Naive thymus-derived CD4-positive, alpha-beta T cell (primary cell): ENCODE results near the gene ZC3H18. TPM values are rescaled to one million over a fixed set of nuclear protein-coding genes. Genes with fewer than 3 reads are reported as not detected.

Source experiments
- ATAC-seq: fragments of 150-1000 bp; cut with Tn5 transposase; 2 replicates; pipeline ENCODE4 v1.10.0; 2021; ENCODE audit warnings: mild to moderate bottlenecking, moderate library complexity
- CTCF ChIA-PET: fragments of 350-600 bp; sonication (Branson Sonifier 250); formaldehyde crosslinking; loops from one replicate; lab custom pipeline; 2021; ENCODE audit warnings: antibody characterized with exemption; lab: Charles Lee
- POLR2A ChIA-PET: fragments of 350-600 bp; sonication (Branson Sonifier 250); formaldehyde crosslinking; loops from one replicate; lab custom pipeline; 2021; ENCODE audit warnings: antibody characterized with exemption, inconsistent platforms; lab: Charles Lee
- DNase-seq, 9 donors: peaks; one replicate each; pipeline versions ENCODE4 v3.0.0 to v3.0.0-alpha.2; 2020 to 2022; ENCODE audit warnings: mixed read lengths in 1 of 9
- H3K27ac ChIP-seq: one replicate; pipeline ENCODE4 v1.7.0; 2013; ENCODE audit warnings: mild to moderate bottlenecking, low read depth, low read length, moderate library complexity
- H3K27me3 ChIP-seq, 2 donors: one replicate each; pipeline ENCODE4 v1.7.0; 2013; ENCODE audit warnings: low read length in 2 of 2, mild to moderate bottlenecking in 2 of 2, moderate library complexity in 2 of 2; ENCODE audit not compliant: control insufficient read depth in 2 of 2, insufficient read depth in 2 of 2
- H3K36me3 ChIP-seq, 3 experiments: 1 replicate in 2 of 3; 2 replicates in 1 of 3; pipeline ENCODE4 v1.7.0; 2013; ENCODE audit warnings: low read length in 3 of 3, mild to moderate bottlenecking in 3 of 3, moderate library complexity in 1 of 3; ENCODE audit not compliant: insufficient read depth in 3 of 3, control insufficient read depth in 2 of 3
- H3K4me1 ChIP-seq, 2 donors: one replicate each; pipeline ENCODE4 v1.7.0; 2013; ENCODE audit warnings: low read length in 2 of 2, mild to moderate bottlenecking in 2 of 2, moderate library complexity in 1 of 2; ENCODE audit not compliant: control insufficient read depth in 2 of 2, insufficient read depth in 2 of 2
- H3K4me3 ChIP-seq: 2 replicates; pipeline ENCODE4 v1.7.0; 2013; ENCODE audit warnings: mild to moderate bottlenecking, low read length
- H3K9me3 ChIP-seq, 3 experiments: 1 replicate in 2 of 3; 2 replicates in 1 of 3; pipeline ENCODE4 v1.7.0; 2013; ENCODE audit warnings: low read length in 3 of 3; ENCODE audit not compliant: control insufficient read depth in 2 of 3
- H3K27ac Mint-ChIP-seq, 9 donors: one replicate each; pipeline ENCODE4 v1.8.0; 2020 to 2022; ENCODE audit warnings: mixed read lengths in 9 of 9, mild to moderate bottlenecking in 8 of 9, moderate library complexity in 5 of 9, inconsistent platforms in 2 of 9
- H3K27me3 Mint-ChIP-seq, 5 donors: one replicate each; pipeline ENCODE4 v1.8.0; 2021 to 2022; ENCODE audit warnings: mixed read lengths in 5 of 5, mild to moderate bottlenecking in 1 of 5
- H3K36me3 Mint-ChIP-seq, 5 donors: one replicate each; pipeline ENCODE4 v1.8.0; 2020 to 2022; ENCODE audit warnings: mixed read lengths in 5 of 5, mild to moderate bottlenecking in 3 of 5, inconsistent platforms in 1 of 5
- H3K4me1 Mint-ChIP-seq, 7 donors: one replicate each; pipeline ENCODE4 v1.8.0; 2020 to 2022; ENCODE audit warnings: mixed read lengths in 7 of 7, mild to moderate bottlenecking in 3 of 7, inconsistent platforms in 1 of 7
- H3K4me3 Mint-ChIP-seq, 10 donors: one replicate each; pipeline ENCODE4 v1.8.0; 2020 to 2022; ENCODE audit warnings: mild to moderate bottlenecking in 10 of 10, mixed read lengths in 10 of 10, moderate library complexity in 6 of 10, inconsistent platforms in 2 of 10
- H3K9me3 Mint-ChIP-seq, 11 donors: one replicate each; pipeline ENCODE4 v1.8.0; 2020 to 2022; ENCODE audit warnings: mixed read lengths in 11 of 11, mild to moderate bottlenecking in 4 of 11, inconsistent platforms in 1 of 11, moderate library complexity in 1 of 11
- intact Hi-C, 2 donors: fragments of 100-400 bp; cut with micrococcal nuclease; formaldehyde crosslinking; loops; one replicate each; pipeline ENCODE4 v1.15.1; 2023
- polyA plus RNA-seq, 2 donors: library from polyadenylated mRNA; unstranded; fragments of 300-500 nt; fragmentation: Illumina TruSeq; gene quantifications; one replicate each; pipeline ENCODE4 v1.2.3, GENCODE V29; 2021
- total RNA-seq, 6 experiments: library from RNA in 5 of 6; stranded (reverse) in 5 of 6; gene quantifications; 1 replicate in 5 of 6; 2 replicates in 1 of 6; pipeline ENCODE4 v1.2.3 and lab custom pipeline; 2021 to 2026

The ZC3H18 gene
- total and polyA plus RNA-seq, 7 experiments from 2014 or later: 11.0 to 97.8 (median 78.2) TPM

- peak overlapping the region; percentile 33 for H3K4me3 ChIP-seq
- intact Hi-C loops: loop anchor here (2.0 to 10.0 kb wide), 2 partner anchors 35 to 581 kb away; partner anchors contain the start of genes BANP (in 2 of the 2) and ZC3H18 (in 1 of the 2)
- POLR2A ChIA-PET: interaction anchor here (0.9 to 1.0 kb wide), 2 partner anchors 35 to 81 kb away, joined by 3 read pairs; partner anchors contain the start of gene ZC3H18
These were observed 34.9 kb upstream of the ZC3H18 start for GRCh38 chr16:88535191-88535856.

GRCh38 chr16:88535857-88536222 lies 34.4 kb upstream of the ZC3H18 start:
- Histone ChIP-seq H3K4me1 (peaks cover 0 to 9% of the 10 kb centered on the region in 2 donors), H3K9me3 (no peaks in the 10 kb centered on the region), H3K27ac (no peak overlapping the region), H3K36me3 (no peaks in the 10 kb centered on the region), H3K27me3 (no peaks in the 10 kb centered on the region), H3K4me3 (no peak overlapping the region)
- H3K27me3 Mint-ChIP-seq: peaks cover 0 to 9% (median under 1%) of the 10 kb centered on the region in 5 donors
- peaks cover 0 to 2% (median 0%) of the 10 kb centered on the region in 5 donors for H3K36me3 Mint-ChIP-seq
- ChIA-PET CTCF (interaction anchor here (0.6 kb wide), 1 partner anchor 69 kb away, joined by 3 read pairs; no protein-coding TSS in a partner anchor), POLR2A (interaction anchor here (0.9 kb wide), 1 partner anchor 34 kb away, joined by 3 read pairs; the partner anchor contains the start of gene ZC3H18)
- intact Hi-C loops: loop anchor here (2.0 to 10.0 kb wide), 2 partner anchors 35 to 581 kb away; partner anchors contain the start of genes BANP (in 2 of the 2) and ZC3H18 (in 1 of the 2)
- H3K27ac Mint-ChIP-seq: peak overlapping the region; percentile 53 to 93 (median 79)
- ATAC-seq: no peak
- H3K9me3 Mint-ChIP-seq: peaks cover 0 to 2% (median 0%) of the 10 kb centered on the region in 11 donors
- DNase-seq: no peak
- H3K4me3 Mint-ChIP-seq: peak overlapping the region; percentile 46 to 90 (median 83)
- H3K4me1 Mint-ChIP-seq: peaks cover 9 to 16% (median 13%) of the 10 kb centered on the region in 7 donors

More at GRCh38 chr16:88535191-88535856, 34.9 kb upstream of the ZC3H18 start:
- CTCF ChIA-PET: interaction anchor here (0.6 kb wide), 1 partner anchor 69 kb away, joined by 3 read pairs; no protein-coding TSS in a partner anchor
- Histone ChIP-seq H3K27me3 (no peaks in the 10 kb centered on the region), H3K27ac (peak overlapping the region; percentile 51), H3K4me1 (peaks cover 0 to 9% of the 10 kb centered on the region in 2 donors), H3K36me3 (no peaks in the 10 kb centered on the region), H3K9me3 (no peaks in the 10 kb centered on the region)
- Mint-ChIP-seq H3K36me3 (peaks cover 0 to 2% (median 0%) of the 10 kb centered on the region in 5 donors), H3K9me3 (peaks cover 0 to 2% (median 0%) of the 10 kb centered on the region in 11 donors), H3K27me3 (peaks cover 0 to 9% (median 0%) of the 10 kb centered on the region in 5 donors), H3K4me3 (peak overlapping the region; percentile 46 to 90 (median 83)), H3K4me1 (peaks cover 9 to 16% (median 13%) of the 10 kb centered on the region in 7 donors), H3K27ac (peak overlapping the region; percentile 53 to 93 (median 83))
- ATAC-seq (no peak), DNase-seq (no peak)

- intact Hi-C loops: loop anchor here (10.0 kb wide), 1 partner anchor 582 kb away; the partner anchor contains the start of gene BANP (in 2 of the 2)
- Histone ChIP-seq H3K9me3 (no peaks in the 10 kb centered on the region), H3K4me3 (no peak overlapping the region), H3K36me3 (no peaks in the 10 kb centered on the region), H3K27me3 (no peaks in the 10 kb centered on the region), H3K27ac (no peak overlapping the region), H3K4me1 (peaks cover 0 to 9% of the 10 kb centered on the region in 2 donors)
- CTCF ChIA-PET: interaction anchor here (0.7 kb wide), 1 partner anchor 17 kb away, joined by 3 read pairs; no protein-coding TSS in a partner anchor
- H3K27me3 Mint-ChIP-seq: peaks cover 0 to 9% (median 4%) of the 10 kb centered on the region in 5 donors
- POLR2A ChIA-PET: no interaction called here
- H3K9me3 Mint-ChIP-seq: peaks cover 0 to 2% (median 0%) of the 10 kb centered on the region in 11 donors
- peak overlapping the region in 3 of 9 donors; percentile 43 to 72 (median 66) for H3K27ac Mint-ChIP-seq
- H3K36me3 Mint-ChIP-seq: peaks cover 0 to 2% (median 0%) of the 10 kb centered on the region in 5 donors
- peaks cover 9 to 16% (median 13%) of the 10 kb centered on the region in 7 donors for H3K4me1 Mint-ChIP-seq
- peak overlapping the region in 3 of 10 donors; percentile 84 to 90 (median 87) for H3K4me3 Mint-ChIP-seq
- ATAC-seq (no peak), DNase-seq (no peak)
These were observed 33.7 kb upstream of the ZC3H18 start for GRCh38 chr16:88536510-88536909.

GRCh38 chr16:88536971-88537751 lies 33.0 kb upstream of the ZC3H18 start:
- H3K4me3 ChIP-seq: no peak overlapping the region
- H3K36me3 ChIP-seq: no peaks in the 10 kb centered on the region
- H3K27ac ChIP-seq: no peak overlapping the region
- peaks cover 9 to 16% (median 13%) of the 10 kb centered on the region in 7 donors for H3K4me1 Mint-ChIP-seq
- H3K9me3 Mint-ChIP-seq: peaks cover 0 to 2% (median 0%) of the 10 kb centered on the region in 11 donors
- H3K27me3 ChIP-seq: no peaks in the 10 kb centered on the region
- no peak for DNase-seq
- H3K27me3 Mint-ChIP-seq: peaks cover 0 to 11% (median 4%) of the 10 kb centered on the region in 5 donors
- peaks cover 0 to 1% (median 0%) of the 10 kb centered on the region in 3 experiments for H3K9me3 ChIP-seq
- peak overlapping the region in 1 of 10 donors; percentile 38 for H3K4me3 Mint-ChIP-seq
- peaks cover 0 to 2% (median 0%) of the 10 kb centered on the region in 5 donors for H3K36me3 Mint-ChIP-seq
- ChIA-PET POLR2A (no interaction called here), CTCF (interaction anchor here (0.7 kb wide), 1 partner anchor 16 kb away, joined by 3 read pairs; no protein-coding TSS in a partner anchor)
- no peak overlapping the region for H3K27ac Mint-ChIP-seq
- peaks cover 0 to 9% of the 10 kb centered on the region in 2 donors for H3K4me1 ChIP-seq
- intact Hi-C loops: loop anchor here (10.0 kb wide), 1 partner anchor 582 kb away; the partner anchor contains the start of gene BANP (in 2 of the 2)
- no peak for ATAC-seq

GRCh38 chr16:88537859-88538258 lies 32.3 kb upstream of the ZC3H18 start:
- Histone ChIP-seq H3K27me3 (no peaks in the 10 kb centered on the region), H3K4me1 (peaks cover 0 to 9% of the 10 kb centered on the region in 2 donors), H3K9me3 (peaks cover 0 to 8% (median 0%) of the 10 kb centered on the region in 3 experiments), H3K4me3 (no peak overlapping the region), H3K36me3 (no peaks in the 10 kb centered on the region), H3K27ac (no peak overlapping the region)
- Mint-ChIP-seq H3K27ac (peak overlapping the region in 2 of 9 donors; percentile 50 to 55), H3K4me3 (peak overlapping the region in 1 of 10 donors; percentile 38), H3K4me1 (peaks cover 9 to 16% (median 13%) of the 10 kb centered on the region in 7 donors), H3K27me3 (peaks cover 0 to 15% (median 4%) of the 10 kb centered on the region in 5 donors), H3K36me3 (peaks cover 0 to 2% (median 0%) of the 10 kb centered on the region in 5 donors), H3K9me3 (peaks cover 0 to 5% (median 0%) of the 10 kb centered on the region in 11 donors)
- ChIA-PET POLR2A (no interaction called here), CTCF (no interaction called here)
- no peak for DNase-seq
- intact Hi-C loops: loop anchor here (10.0 kb wide), 1 partner anchor 583 kb away; the partner anchor contains the start of gene BANP (in 2 of the 2)
- no peak for ATAC-seq
